GM18507 (cell line): ENCODE measurements around the gene PRPH.
"Not testable (repeated sequence)": the region's sequence is repeated elsewhere in the genome, so short reads cannot be mapped to it uniquely, and the experiment has no call there.

Source experiments
- DNase-seq: peaks from one replicate; pipeline ENCODE4 v3.0.0; 2011; ENCODE audit warnings: low read depth; ENCODE audit not compliant: insufficient read length; ENCODE audit errors: extremely low spot score
- FAIRE-seq: peaks from 2 replicates; lab custom pipeline; 2011; peaks lifted over from hg19 to GRCh38; lab: Jason Lieb, UNC

Gene PRPH

GRCh38 chr12:49295082-49295936, at the start of gene PRPH:
TSS of gene PRPH (plus strand) at chr12:49295147. CDS start at chr12:49295201, 54 bp downstream.
- FAIRE-seq (no peak), DNase-seq (no peak)

DNA sequence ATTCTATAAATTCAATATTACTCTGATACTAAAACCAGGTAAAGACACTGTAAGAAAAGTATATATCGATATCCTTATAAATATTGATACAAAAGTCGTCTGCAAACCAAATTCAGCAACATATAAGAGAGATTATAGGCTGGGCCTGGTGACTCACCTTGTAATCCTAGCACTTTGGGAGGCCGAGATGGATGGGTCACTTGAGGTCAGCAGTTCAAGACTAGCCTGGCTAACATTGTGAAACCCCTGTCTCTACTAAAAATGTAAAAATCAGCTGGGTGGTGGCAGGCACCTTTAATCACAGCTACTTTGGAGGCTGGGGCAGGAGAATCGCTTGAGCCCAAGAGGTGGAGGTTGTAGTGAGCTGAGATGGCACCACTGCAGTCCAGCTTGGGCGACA, 43.6 kb upstream of the PRPH start:
- DNase-seq (no peak), FAIRE-seq (no peak)

DNA sequence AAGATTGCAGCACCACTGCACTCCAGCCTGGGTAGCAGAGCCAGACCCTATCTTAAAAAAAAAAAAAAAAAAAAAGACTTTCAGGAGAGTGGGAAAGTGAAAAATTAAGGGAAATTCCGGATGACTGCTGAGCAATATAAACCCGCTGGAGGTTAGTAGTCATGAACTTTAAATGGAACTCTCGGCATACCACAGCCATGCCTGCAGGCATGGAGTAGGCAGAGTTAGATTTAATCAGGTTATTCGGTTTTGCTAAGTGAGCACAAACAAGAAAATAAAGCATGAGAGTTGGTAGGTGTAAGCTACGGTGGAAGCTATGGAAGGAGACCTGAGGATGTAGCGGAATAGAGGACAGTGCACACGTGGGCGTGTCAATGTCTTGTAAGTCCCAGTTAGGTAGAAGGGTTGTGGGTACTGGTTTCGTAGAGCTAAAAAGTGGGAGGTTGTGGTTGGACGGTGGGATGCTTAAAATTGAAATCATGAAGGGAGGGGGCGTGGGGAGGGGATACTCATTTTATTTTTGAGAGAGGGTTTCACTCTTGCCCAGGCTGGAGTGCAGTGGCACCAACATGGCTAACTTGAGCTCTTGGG, 41.8 kb upstream of the PRPH start:
- FAIRE-seq: no peak
- DNase-seq: no peak

DNA sequence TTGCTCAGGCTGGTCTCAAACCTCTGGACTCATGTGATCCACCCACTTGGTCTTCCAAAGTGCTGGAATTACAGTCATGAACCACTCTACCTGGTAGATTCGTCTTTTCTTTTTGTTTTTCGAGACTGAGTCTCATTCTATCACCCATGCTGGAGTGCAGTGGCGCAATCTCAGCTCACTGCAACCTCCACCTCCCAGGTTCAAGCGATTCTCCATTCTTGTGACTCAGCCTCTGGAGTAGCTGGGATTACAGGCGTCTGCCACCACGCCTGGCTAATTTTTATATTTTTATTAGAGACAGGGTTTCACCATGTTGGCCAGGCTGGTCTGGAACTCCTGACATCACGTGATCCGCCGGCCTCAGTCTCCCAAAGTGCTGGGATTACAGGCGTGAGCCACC, 39.5 kb upstream of the PRPH start:
- DNase-seq, FAIRE-seq: not testable (repeated sequence)

DNA sequence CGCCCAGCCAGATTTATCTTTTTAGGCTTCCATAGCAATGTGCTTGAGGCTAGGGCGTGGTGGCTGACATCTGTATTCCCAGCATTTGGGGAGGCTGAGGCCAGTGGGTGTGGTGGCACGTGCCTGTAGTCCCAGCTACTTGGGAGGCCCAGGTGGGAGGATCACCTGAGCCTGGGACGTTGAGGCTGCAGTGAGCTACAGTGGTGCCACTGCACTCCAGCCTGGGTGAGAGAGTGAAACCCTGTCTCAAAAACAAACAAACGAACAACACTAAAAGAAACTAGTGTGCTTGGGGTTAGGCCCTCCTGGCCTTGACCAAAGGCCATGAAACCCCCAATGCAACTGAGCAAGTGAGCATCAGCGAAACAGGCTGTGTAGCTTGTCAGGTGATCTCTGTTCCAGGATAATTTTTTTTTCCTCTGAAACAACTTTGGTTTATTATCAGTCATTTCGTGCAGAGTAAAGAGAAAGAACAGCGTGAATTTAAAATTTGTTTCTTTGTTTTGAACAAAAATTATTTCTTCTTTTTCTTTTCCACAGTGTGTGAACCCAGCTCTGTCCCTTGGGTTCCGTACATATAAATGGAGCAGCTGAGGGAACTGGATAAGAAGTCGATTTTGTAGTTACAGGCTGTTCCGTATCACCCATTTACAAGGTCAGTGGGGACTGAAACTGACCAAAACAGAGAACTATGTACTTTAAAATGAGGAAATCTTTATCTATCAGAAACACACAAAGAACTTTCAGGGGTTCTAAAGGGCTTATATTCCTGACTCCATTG, 38.9 kb upstream of the PRPH start:
- no peak for DNase-seq
- no peak for FAIRE-seq

- FAIRE-seq, DNase-seq: not testable (repeated sequence)
Measured at GRCh38 chr12:49257508-49258184, 37.3 kb upstream of the PRPH start.

- DNase-seq (no peak), FAIRE-seq (no peak)
Measured at GRCh38 chr12:49259452-49259851, 35.5 kb upstream of the PRPH start.

GRCh38 chr12:49260166-49260565, 34.8 kb upstream of the PRPH start:
- FAIRE-seq (no peak), DNase-seq (no peak)

- DNase-seq: no peak
- no peak for FAIRE-seq
Measured at GRCh38 chr12:49260571-49261363, 34.2 kb upstream of the PRPH start.

GRCh38 chr12:49261721-49262120, 33.2 kb upstream of the PRPH start:
- FAIRE-seq: no peak
- DNase-seq: no peak

- no peak for DNase-seq
- no peak for FAIRE-seq
Measured at GRCh38 chr12:49263400-49263763, 31.6 kb upstream of the PRPH start.

- peak; percentile 18 for DNase-seq
- FAIRE-seq: no peak
Measured at GRCh38 chr12:49264466-49264872, 30.5 kb upstream of the PRPH start.

GRCh38 chr12:49264873-49265792, 29.8 kb upstream of the PRPH start, which contains the start of gene TUBA1C:
TSS of gene TUBA1C (plus strand) at chr12:49265082. CDS start at chr12:49265182, 100 bp downstream.
- FAIRE-seq (peak; percentile 84), DNase-seq (peak; percentile 99)

DNA sequence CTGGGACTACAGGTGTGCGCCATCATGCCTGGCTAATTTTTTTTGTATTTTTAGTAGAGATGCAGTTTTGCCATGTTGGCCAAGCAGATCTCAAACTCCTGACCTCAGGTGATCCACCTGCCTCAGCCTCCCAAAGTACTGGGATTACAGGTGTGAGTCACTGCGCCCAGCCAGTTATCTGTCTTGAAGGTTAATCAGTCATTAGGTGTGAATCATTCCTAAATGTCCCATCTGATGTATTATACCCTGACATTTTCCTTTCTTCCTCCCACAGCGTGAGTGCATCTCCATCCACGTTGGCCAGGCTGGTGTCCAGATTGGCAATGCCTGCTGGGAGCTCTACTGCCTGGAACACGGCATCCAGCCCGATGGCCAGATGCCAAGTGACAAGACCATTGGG, 25.8 kb upstream of the PRPH start:
- FAIRE-seq, DNase-seq: not testable (repeated sequence)

GRCh38 chr12:49272790-49273725, 21.9 kb upstream of the PRPH start:
- no peak for DNase-seq

DNA sequence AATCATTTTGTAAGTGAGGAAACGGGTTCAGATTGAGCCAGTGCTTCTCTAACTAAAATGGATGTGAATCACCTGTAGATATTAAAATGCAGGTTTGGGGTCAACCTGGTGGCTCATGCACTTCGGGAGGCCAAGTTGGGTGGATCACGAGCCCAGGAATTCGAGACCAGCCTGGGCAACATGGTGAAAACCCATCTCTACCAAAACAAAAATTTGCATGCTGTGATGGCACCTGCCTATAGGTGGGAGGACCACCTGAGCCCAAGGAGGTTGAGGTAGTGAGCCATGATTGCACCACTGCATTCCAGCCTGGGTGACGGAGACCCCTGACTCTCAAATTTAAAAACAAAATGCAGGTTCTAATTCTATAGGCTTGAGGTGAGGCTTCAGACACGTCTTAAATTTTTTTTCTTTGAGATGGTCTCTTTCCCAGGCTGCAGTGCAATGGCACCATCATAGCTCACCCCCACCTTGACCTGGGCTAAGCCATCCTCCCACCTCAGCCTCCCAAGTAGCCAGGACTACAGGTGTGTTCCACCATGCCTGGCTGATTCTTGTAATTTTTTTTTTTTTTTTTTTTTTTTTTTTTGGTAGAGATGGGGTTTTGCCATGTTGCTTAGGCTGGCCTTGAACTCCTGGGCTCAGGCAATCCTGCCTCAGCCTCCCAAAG, 21.1 kb upstream of the PRPH start:
- no peak for DNase-seq
- no peak for FAIRE-seq

More at GRCh38 chr12:49272790-49273725, 21.9 kb upstream of the PRPH start:
- no peak for FAIRE-seq
